ENCODE measurements around the gene GGT6.

Gene GGT6

DNA sequence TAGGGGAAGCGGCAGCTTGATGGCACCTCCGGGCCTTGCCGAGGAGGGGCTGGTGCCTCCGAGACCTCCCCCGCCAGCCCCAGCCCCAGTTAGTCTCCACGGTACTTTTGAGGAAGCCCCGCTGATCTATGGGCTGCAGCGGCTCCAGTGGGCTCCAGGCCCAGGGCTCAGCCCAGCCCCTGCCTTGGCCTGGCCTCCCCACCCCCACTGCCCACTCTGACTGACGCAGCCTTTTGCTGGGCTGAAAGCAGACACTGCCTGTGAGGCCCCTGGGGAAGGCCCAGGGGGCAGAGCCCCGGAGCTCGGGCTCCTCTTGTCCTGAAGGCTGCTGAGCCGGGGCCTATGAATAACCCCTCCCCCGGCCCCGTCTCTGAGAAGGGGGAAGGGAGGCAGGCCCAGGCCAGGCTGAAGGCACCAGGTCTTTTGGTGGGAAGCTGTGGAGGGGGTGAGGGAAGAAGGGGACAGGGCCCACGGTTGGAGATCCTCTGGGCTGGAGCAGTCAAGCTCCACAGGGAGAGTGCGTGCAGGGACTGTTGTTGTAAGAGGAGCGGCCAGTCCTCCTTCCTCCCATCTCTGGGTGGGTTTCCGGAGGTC, 16.4 kb upstream of the GGT6 start:
- DNase-seq (ENCODE audit: low read depth), result no peak
- H3K4me3 ChIP-seq (ENCODE audit: low read depth, low read length), result no peak overlapping the region
- TF ChIP-seq, protein P1, sequence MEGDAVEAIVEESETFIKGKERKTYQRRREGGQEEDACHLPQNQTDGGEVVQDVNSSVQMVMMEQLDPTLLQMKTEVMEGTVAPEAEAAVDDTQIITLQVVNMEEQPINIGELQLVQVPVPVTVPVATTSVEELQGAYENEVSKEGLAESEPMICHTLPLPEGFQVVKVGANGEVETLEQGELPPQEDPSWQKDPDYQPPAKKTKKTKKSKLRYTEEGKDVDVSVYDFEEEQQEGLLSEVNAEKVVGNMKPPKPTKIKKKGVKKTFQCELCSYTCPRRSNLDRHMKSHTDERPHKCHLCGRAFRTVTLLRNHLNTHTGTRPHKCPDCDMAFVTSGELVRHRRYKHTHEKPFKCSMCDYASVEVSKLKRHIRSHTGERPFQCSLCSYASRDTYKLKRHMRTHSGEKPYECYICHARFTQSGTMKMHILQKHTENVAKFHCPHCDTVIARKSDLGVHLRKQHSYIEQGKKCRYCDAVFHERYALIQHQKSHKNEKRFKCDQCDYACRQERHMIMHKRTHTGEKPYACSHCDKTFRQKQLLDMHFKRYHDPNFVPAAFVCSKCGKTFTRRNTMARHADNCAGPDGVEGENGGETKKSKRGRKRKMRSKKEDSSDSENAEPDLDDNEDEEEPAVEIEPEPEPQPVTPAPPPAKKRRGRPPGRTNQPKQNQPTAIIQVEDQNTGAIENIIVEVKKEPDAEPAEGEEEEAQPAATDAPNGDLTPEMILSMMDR (IDR thresholded peaks at IDR 0.05; ENCODE audit: insufficient read depth, low read depth, low read length, missing control alignments), result no peak

- no peak overlapping the region for H3K4me3 ChIP-seq (ENCODE audit: low read depth, low read length)
- TF ChIP-seq, protein P1 (IDR thresholded peaks at IDR 0.05; ENCODE audit: insufficient read depth, low read depth, low read length, missing control alignments), result no peak
- DNase-seq (ENCODE audit: low read depth), result no peak
Measured at GRCh38 chr17:4576161-4576558, 15.8 kb upstream of the GGT6 start.

DNA sequence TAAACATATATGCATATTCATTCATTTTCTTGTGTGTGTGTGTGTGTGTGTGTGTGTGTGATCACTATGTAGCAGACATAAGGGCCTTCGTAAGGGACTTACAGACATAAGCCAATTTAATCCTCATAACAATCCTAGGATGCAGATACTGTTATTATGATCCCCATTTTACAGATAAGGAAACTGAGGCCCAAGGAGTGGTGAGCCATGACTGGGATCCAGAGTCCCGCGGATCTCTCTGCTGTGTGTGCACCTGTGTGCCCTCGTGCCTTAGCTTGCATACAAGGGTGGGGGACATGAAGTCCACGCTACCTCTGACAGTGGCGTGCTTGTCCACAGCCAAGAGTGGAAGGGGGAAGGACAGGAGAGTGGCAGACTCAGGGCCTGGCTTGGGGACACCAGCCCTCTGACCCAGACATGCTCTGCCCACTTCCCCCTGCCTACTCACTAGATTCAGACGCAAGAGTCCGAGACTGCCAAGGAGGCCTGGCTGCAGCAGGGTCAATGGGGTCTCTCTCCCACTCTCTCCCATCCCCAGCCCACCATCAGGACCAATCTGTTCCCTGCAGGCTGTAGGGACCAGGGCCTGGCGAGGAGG, 14.2 kb upstream of the GGT6 start:
- H3K4me3 ChIP-seq (ENCODE audit: low read depth, low read length), result no peak overlapping the region
- TF ChIP-seq, protein P1 (IDR thresholded peaks at IDR 0.05; ENCODE audit: insufficient read depth, low read depth, low read length, missing control alignments), result no peak
- no peak for DNase-seq (ENCODE audit: low read depth)

DNA sequence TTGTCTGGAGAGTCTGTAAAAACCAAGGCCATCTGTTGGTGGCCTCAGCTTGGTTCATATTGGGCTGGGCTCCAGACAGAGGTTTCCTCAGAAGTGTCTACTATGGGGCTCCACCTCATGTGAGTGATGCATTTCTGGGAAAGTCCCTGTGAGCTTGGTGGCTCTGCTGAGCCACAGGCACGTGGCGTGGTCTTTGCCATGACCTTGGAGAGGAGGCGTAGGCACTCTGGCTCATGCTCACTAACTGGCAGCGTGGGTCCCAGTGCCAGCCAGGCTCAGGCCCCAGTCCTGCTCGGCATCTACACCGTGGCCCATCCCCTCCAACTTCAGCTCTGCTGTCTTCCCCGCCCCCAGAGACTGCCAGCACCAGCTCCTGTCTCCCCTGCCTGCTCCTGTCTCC, 13.3 kb upstream of the GGT6 start:
- TF ChIP-seq, protein P1 (IDR thresholded peaks at IDR 0.05; ENCODE audit: insufficient read depth, low read depth, low read length, missing control alignments), result no peak
- H3K4me3 ChIP-seq (ENCODE audit: low read depth, low read length), result no peak overlapping the region
- DNase-seq (ENCODE audit: low read depth), result peak; percentile 60

GRCh38 chr17:4573115-4573514, 12.7 kb upstream of the GGT6 start:
- TF ChIP-seq, protein P1 (IDR thresholded peaks at IDR 0.05; ENCODE audit: insufficient read depth, low read depth, low read length, missing control alignments), result no peak
- no peak for DNase-seq (ENCODE audit: low read depth)
- H3K4me3 ChIP-seq (ENCODE audit: low read depth, low read length), result no peak overlapping the region

DNA sequence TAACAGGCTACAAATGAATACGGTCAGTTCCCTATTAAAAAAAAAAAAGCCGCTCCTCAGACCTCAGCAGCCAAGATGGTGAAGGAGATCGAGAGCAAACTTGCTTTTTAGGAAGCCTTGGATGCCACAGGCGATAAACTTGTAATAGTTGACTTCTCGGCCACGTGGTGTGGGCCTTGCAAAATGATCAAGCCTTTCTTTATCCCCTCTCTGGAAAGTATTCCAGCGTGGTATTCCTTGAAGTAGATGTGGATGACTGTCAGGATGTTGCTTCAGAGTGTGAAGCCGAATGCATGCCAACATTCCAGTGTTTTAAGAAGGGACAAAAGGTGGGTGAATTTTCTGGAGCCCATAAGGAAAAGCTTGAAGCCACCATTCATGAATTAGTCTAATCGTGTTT, 11.8 kb upstream of the GGT6 start:
- no peak overlapping the region for H3K4me3 ChIP-seq (ENCODE audit: low read depth, low read length)
- DNase-seq (ENCODE audit: low read depth), result no peak
- TF ChIP-seq, protein P1 (IDR thresholded peaks at IDR 0.05; ENCODE audit: insufficient read depth, low read depth, low read length, missing control alignments), result no peak

DNA sequence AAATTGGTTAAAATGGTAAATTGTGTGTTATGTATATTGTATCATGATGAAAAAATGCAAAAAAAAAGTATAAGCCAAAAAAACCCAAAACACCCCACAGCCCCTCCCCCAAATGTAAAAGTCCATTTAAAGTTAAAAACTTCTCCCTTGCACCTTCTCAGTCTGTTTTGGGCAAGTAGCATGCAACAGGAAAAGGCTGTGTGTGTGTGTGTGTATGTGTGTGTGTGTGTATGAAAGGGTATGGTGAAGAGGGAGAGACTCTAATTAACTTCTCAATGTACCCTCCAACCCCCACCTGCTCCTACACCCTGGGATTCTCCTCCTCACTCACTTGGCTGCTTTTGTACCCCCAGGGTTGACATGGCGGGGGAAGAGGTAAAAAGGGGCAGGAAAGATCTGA, 9.2 kb upstream of the GGT6 start:
- H3K4me3 ChIP-seq (ENCODE audit: low read depth, low read length), result no peak overlapping the region
- TF ChIP-seq, protein P1 (IDR thresholded peaks at IDR 0.05; ENCODE audit: insufficient read depth, low read depth, low read length, missing control alignments), result no peak
- DNase-seq (ENCODE audit: low read depth), result no peak
